ENCODE measurements around the gene CYP2W1.

- TF ChIP-seq EZH2 (IDR thresholded peaks at IDR 0.05; ENCODE audit: borderline replicate concordance) (no peak), CTCF (IDR thresholded peaks at IDR 0.05; ENCODE audit: poor library complexity) (no peak)
Observed at GRCh38 chr7:945147-945555, 37.8 kb upstream of the CYP2W1 start.
